CD4-positive, alpha-beta T cell treated with Interleukin-12 subunit alpha and Interleukin-12 subunit beta, for 1 hour (primary cell): ENCODE data around the gene ZP4.

Experiments used
- DNase-seq: peaks from one replicate; pipeline ENCODE4 v3.0.0-alpha.2; 2020

ZP4 gene

GRCh38 chr1:237890822-237891221 lies at the start of gene ZP4:
ZP4 (minus strand) TSS chr1:237890922; CDS start chr1:237890635, 287 bp downstream.
- DNase-seq, result no peak

GRCh38 chr1:237938553-237938952 lies 47.8 kb upstream of the ZP4 start:
- no peak for DNase-seq

GRCh38 chr1:237938068-237938467 lies 47.3 kb upstream of the ZP4 start:
- DNase-seq, result no peak

GRCh38 chr1:237932816-237933215 lies 42.1 kb upstream of the ZP4 start:
- DNase-seq, result no peak

- DNase-seq, result no peak
Observed at GRCh38 chr1:237931581-237931980, 40.9 kb upstream of the ZP4 start.

GRCh38 chr1:237927198-237927597 lies 36.5 kb upstream of the ZP4 start:
- DNase-seq, result no peak

- no peak for DNase-seq
Observed at GRCh38 chr1:237921306-237921705, 30.6 kb upstream of the ZP4 start.

- no peak for DNase-seq
Observed at GRCh38 chr1:237913345-237913744, 22.6 kb upstream of the ZP4 start.

GRCh38 chr1:237911911-237912310 lies 21.2 kb upstream of the ZP4 start:
- DNase-seq, result no peak

- DNase-seq, result no peak
Observed at GRCh38 chr1:237910834-237911233, 20.1 kb upstream of the ZP4 start.

GRCh38 chr1:237903961-237904360 lies 13.2 kb upstream of the ZP4 start:
- no peak for DNase-seq

- DNase-seq, result no peak
Observed at GRCh38 chr1:237902960-237903743, 12.4 kb upstream of the ZP4 start.

- no peak for DNase-seq
Observed at GRCh38 chr1:237901299-237901934, 10.7 kb upstream of the ZP4 start.

GRCh38 chr1:237895630-237896029 lies 4.9 kb upstream of the ZP4 start:
- no peak for DNase-seq

GRCh38 chr1:237894131-237894530 lies 3.4 kb upstream of the ZP4 start:
- no peak for DNase-seq

GRCh38 chr1:237891979-237892378 lies 1.3 kb upstream of the ZP4 start:
- DNase-seq, result no peak

GRCh38 chr1:237891266-237891665 lies 544 bp upstream of the ZP4 start:
- no peak for DNase-seq

- no peak for DNase-seq
Observed at GRCh38 chr1:237890416-237890815, 306 bp downstream of the ZP4 start.

- DNase-seq, result no peak
Observed at GRCh38 chr1:237888143-237888542, 2.6 kb downstream of the ZP4 start.

- DNase-seq, result no peak
Observed at GRCh38 chr1:237887542-237887941, 3.2 kb downstream of the ZP4 start.

GRCh38 chr1:237884237-237884636 lies 6.5 kb downstream of the ZP4 start:
- no peak for DNase-seq

- no peak for DNase-seq
Observed at GRCh38 chr1:237879195-237879594, 11.5 kb downstream of the ZP4 start.

GRCh38 chr1:237878406-237878805 lies 12.3 kb downstream of the ZP4 start:
- DNase-seq, result no peak

- no peak for DNase-seq
Observed at GRCh38 chr1:237877631-237878030, 13.1 kb downstream of the ZP4 start.

GRCh38 chr1:237875291-237875690 lies 15.4 kb downstream of the ZP4 start:
- no peak for DNase-seq
